ENCODE data around the gene C1orf56.

DNA sequence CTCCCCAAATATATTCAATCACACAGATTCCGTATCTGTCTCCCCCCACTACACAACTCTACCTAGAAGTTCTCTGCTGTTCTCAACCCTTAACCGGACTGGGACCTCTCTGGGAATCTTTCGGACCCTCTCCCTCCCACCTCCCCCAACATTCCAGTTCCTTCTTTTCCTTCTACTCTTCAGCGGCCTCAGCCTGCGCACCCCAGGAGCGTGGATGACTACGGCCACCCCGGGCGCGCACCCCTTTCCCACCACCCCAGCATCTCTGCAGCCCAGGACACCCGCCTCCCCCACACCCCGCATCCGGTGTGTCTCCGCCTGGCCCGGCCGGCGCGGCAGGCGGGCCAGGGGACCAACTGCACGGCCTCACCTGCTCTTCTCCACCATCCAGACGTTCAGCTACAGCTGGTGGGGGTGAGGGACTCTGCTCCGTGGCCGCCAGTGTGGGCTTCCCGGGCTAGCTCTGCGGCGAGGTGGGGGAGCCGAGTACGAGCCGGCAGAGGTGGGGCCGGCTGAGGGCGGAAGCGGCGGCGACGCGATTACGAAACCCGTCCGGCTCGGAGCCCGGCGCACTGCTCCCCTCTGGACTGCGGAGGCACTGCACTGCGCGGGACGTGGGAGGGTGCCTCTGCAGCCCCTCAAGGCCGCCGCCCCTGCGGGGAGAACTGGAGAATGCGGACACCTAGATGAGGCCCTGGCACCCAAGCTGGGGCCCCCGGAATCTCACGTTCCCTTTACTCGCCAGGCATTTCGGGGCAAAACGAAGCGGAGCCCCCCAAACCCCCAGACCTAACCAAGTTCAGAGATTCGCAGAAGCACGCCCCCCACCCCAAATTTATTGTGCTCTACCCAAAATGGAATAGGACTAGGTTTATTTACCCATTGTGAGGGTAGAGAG, 11.8 kb downstream of the C1orf56 start, which contains the start of gene CDC42SE1:
- TF ChIP-seq RCOR1 (IDR thresholded peaks at IDR 0.05; ENCODE audit: low read length) = 0 out of 2 replicates have a peak, but pooled peaks have one; percentile 15
- no peak; a peak in 1 of 4 replicates for TF ChIP-seq EP300 (IDR thresholded peaks at IDR 0.05; ENCODE audit: borderline replicate concordance in 1 of 2, low read depth in 1 of 2, low read length in 1 of 2)
- no peak; the same call in 1 of the 2 replicates for TF ChIP-seq NRF1 (IDR thresholded peaks at IDR 0.05; ENCODE audit: low read depth, low read length)
- TF ChIP-seq RAD21 (IDR thresholded peaks at IDR 0.05; ENCODE audit: low read length) = no peak; the same call in 1 of the 2 replicates
- peak; percentile 68 for TF ChIP-seq CTCF (IDR thresholded peaks at IDR 0.05)
- TF ChIP-seq CHD2 (IDR thresholded peaks at IDR 0.05; ENCODE audit: low read length, partially characterized antibody) = no peak
- peak; percentile 63; the same call in 1 of the 2 replicates for TF ChIP-seq MAX (IDR thresholded peaks at IDR 0.05; ENCODE audit: low read depth)
- TF ChIP-seq TCF12 (IDR thresholded peaks at IDR 0.05) = no peak; the same call in 1 of the 2 replicates
- TF ChIP-seq RFX5 (IDR thresholded peaks at IDR 0.05; ENCODE audit: low read length) = no peak

All from SK-N-SH (cell line).